ENCODE results near the gene VPS54.

VPS54 gene

GRCh38 chr2:64024259-64024949 lies 5.2 kb upstream of the VPS54 start:
- DNase-seq (ENCODE audit: extremely low read depth in 1 of 2, low read depth in 1 of 2), result no peak

- DNase-seq (ENCODE audit: extremely low read depth in 1 of 2, low read depth in 1 of 2), result no peak
These were observed 4.4 kb upstream of the VPS54 start for GRCh38 chr2:64023485-64024258.

- no peak for DNase-seq (ENCODE audit: extremely low read depth in 1 of 2, low read depth in 1 of 2)
These were observed 2.4 kb upstream of the VPS54 start for GRCh38 chr2:64021578-64021977.

- DNase-seq (ENCODE audit: extremely low read depth in 1 of 2, low read depth in 1 of 2), result no peak
These were observed 824 bp upstream of the VPS54 start for GRCh38 chr2:64019975-64020528.

GRCh38 chr2:64018701-64019082 lies 536 bp downstream of the VPS54 start:
- DNase-seq (ENCODE audit: extremely low read depth in 1 of 2, low read depth in 1 of 2), result no peak

- DNase-seq (ENCODE audit: extremely low read depth in 1 of 2, low read depth in 1 of 2), result no peak
These were observed 1.2 kb downstream of the VPS54 start for GRCh38 chr2:64017811-64018700.

GRCh38 chr2:64015898-64016297 lies 3.3 kb downstream of the VPS54 start:
- DNase-seq (ENCODE audit: extremely low read depth in 1 of 2, low read depth in 1 of 2), result no peak

- no peak for DNase-seq (ENCODE audit: extremely low read depth in 1 of 2, low read depth in 1 of 2)
These were observed 3.8 kb downstream of the VPS54 start for GRCh38 chr2:64015391-64015790.

- no peak for DNase-seq (ENCODE audit: extremely low read depth in 1 of 2, low read depth in 1 of 2)
These were observed 4.6 kb downstream of the VPS54 start for GRCh38 chr2:64014628-64015027.

GRCh38 chr2:64013053-64013452 lies 6.2 kb downstream of the VPS54 start:
- no peak for DNase-seq (ENCODE audit: extremely low read depth in 1 of 2, low read depth in 1 of 2)

- DNase-seq (ENCODE audit: extremely low read depth in 1 of 2, low read depth in 1 of 2), result no peak
These were observed 7.1 kb downstream of the VPS54 start for GRCh38 chr2:64012115-64012514.

- no peak for DNase-seq (ENCODE audit: extremely low read depth in 1 of 2, low read depth in 1 of 2)
These were observed 10.7 kb downstream of the VPS54 start for GRCh38 chr2:64008434-64009009.

- DNase-seq (ENCODE audit: extremely low read depth in 1 of 2, low read depth in 1 of 2), result no peak
These were observed 11.3 kb downstream of the VPS54 start for GRCh38 chr2:64007924-64008323.

- DNase-seq (ENCODE audit: extremely low read depth in 1 of 2, low read depth in 1 of 2), result no peak
These were observed 13.4 kb downstream of the VPS54 start for GRCh38 chr2:64005707-64006356.

GRCh38 chr2:64003239-64003638 lies 16.0 kb downstream of the VPS54 start:
- DNase-seq (ENCODE audit: extremely low read depth in 1 of 2, low read depth in 1 of 2), result no peak

GRCh38 chr2:64001382-64002101 lies 17.7 kb downstream of the VPS54 start:
- no peak for DNase-seq (ENCODE audit: extremely low read depth in 1 of 2, low read depth in 1 of 2)

- DNase-seq (ENCODE audit: extremely low read depth in 1 of 2, low read depth in 1 of 2), result no peak
These were observed 18.4 kb downstream of the VPS54 start for GRCh38 chr2:64000630-64001381.

GRCh38 chr2:63999049-63999448 lies 20.2 kb downstream of the VPS54 start:
- no peak for DNase-seq (ENCODE audit: extremely low read depth in 1 of 2, low read depth in 1 of 2)

All from activated CD8-positive, alpha-beta memory T cell treated with anti-CD3 and anti-CD28 coated beads for 1 hour (primary cell).